HFF-Myc (cell line): ENCODE results near the gene FAAP20.

Experiments used
- DNase-seq: peaks from one replicate; pipeline ENCODE4 v3.0.0-alpha.2; 2011; ENCODE audit warnings: low read depth; ENCODE audit errors: extremely low read depth
- H3K4me3 ChIP-seq: replicated peaks from 2 replicates; pipeline ENCODE4 v1.5.1; 2011; ENCODE audit warnings: low read depth, mild to moderate bottlenecking, control low read depth, low read length
- CTCF ChIP-seq: IDR thresholded peaks from 2 replicates; pipeline ENCODE4 v1.5.1; 2012; ENCODE audit warnings: mild to moderate bottlenecking, low read depth, low read length, control low read depth; ENCODE audit errors: missing control alignments

The FAAP20 gene, protein sequence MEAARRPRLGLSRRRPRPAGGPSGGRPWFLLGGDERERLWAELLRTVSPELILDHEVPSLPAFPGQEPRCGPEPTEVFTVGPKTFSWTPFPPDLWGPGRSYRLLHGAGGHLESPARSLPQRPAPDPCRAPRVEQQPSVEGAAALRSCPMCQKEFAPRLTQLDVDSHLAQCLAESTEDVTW

DNA sequence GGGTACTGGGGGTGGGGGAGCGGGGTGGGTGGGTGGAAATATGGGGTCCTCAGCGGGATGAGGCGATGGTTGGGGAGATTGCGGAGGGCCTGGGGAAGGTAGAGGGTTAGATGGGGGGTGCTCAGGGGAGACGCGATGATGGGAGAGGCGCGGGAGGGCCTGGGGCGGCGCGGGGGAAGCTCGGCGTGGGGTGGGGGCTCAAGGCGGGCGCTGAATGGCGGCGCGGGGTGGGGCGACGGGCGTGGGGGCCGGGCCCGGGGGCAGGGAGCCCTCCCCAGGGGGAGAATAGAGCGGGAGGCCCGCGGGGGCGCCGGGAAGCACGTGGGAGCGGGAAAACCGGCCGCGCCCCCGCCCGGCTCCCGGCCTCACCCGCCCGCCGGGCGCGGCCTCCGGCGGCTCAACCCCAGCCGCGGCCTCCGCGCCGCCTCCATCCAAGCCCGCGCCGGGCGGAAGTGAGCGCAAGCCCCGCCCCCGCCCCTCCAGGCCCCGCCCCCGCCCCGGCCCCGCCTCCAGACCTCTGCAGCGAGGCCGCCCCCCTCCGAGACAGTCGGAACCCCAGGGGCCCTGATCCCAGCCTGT is at the start of gene FAAP20:
Gene FAAP20, minus strand, starts transcription at position 454 of the 579 bp plus-strand sequence. Its CDS starts 23 bp downstream, at position 431.
- TF ChIP-seq CTCF: no peak
- no peak for DNase-seq
- H3K4me3 ChIP-seq: peak within 1 kb of the TSS; percentile 58

- TF ChIP-seq CTCF: no peak
- DNase-seq: no peak
- H3K4me3 ChIP-seq: no peak overlapping the region
Measured at GRCh38 chr1:2242814-2243725, 48.5 kb upstream of the FAAP20 start.

DNA sequence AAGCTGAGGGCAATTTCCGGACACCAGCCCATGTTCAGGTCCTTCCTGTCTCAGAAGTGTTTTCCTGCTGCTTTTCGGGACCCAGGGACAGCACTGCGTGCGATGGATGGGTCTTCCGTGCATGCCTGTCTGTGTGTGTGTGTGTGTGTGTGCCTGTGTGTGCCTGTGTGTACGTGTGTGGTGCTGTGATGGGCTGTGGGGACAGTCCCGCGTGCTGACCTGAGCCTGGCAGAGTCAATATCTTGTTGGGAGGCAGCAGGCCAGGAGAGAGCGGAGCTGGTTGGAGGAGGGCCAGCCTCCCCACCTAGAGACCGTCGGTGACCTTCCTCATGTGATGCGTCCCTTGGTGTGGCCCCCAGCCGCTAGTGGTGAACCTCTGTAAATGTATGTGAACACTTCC is 47.2 kb upstream of the FAAP20 start:
- H3K4me3 ChIP-seq: no peak overlapping the region
- no peak for DNase-seq
- no peak for TF ChIP-seq CTCF

DNA sequence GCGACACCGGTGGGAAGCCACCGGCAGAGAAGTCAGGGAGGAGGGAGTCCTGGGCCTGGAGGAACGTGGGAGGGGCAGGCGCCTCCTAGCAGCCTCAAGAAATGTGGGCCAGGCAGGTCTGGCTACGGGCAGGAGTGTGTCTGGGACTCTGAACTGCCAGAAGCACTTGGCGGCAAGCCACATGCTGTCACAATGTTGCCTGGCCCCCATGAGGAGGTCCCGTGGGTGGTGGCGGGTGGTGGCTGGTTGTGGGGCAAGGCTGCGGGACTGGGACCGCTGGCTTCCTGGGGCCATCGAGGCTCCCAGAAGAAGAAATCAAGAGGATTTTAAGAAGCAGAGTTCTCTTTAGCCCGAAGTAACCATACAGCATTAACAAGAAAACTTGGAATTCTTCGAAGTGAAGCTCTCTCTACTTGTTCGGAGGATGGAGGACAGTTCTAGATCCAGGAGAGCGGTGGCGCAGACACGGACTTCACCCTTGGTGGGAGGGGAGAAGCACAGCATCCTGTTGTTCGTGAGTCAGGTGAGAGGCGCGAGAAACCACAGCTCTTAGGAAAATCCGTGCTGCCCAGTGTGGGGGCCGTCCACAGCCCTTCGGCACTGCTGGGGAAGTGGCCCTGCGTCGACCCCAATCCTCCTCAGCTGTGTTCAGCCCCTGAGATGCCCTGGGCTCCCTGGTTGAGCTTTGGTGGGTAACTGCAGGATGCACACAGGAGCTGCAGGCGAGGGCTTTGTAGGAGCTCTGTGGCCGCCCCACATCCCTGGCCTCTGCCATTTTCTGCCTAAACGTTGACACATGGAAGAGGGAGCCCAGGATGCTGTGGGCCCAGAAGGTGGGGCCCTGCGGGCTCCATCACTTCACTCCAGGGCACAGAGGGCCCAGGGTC is 45.9 kb upstream of the FAAP20 start:
- DNase-seq: no peak
- no peak for TF ChIP-seq CTCF
- H3K4me3 ChIP-seq: no peak overlapping the region

- DNase-seq: no peak
- no peak for TF ChIP-seq CTCF
- H3K4me3 ChIP-seq: no peak overlapping the region
Measured at GRCh38 chr1:2239384-2239985, 44.9 kb upstream of the FAAP20 start.

DNA sequence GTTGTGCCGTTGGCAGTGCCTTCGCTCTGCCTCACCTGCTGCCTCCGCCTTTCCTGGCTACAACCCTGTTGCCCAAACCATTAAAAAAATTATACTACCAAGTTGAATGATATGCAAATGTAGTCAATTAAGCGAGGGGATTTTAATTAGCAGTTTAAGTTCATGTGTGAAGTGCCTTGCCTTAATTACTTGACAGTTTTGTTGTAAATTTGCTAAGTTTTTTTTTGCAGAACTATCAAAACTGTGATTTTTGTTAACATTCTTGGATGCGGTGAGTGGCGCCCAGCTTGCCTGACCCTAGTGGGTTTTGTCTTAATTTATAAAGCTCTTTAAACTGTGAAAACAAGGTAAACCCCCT is 44.4 kb upstream of the FAAP20 start:
- no peak overlapping the region for H3K4me3 ChIP-seq
- DNase-seq: no peak
- TF ChIP-seq CTCF: no peak
